Measurements from ENCODE around the gene KBTBD6.
"Not testable (repeated sequence)": the region's sequence is repeated elsewhere in the genome, so short reads cannot be mapped to it uniquely, and the experiment has no call there.

Gene KBTBD6

DNA sequence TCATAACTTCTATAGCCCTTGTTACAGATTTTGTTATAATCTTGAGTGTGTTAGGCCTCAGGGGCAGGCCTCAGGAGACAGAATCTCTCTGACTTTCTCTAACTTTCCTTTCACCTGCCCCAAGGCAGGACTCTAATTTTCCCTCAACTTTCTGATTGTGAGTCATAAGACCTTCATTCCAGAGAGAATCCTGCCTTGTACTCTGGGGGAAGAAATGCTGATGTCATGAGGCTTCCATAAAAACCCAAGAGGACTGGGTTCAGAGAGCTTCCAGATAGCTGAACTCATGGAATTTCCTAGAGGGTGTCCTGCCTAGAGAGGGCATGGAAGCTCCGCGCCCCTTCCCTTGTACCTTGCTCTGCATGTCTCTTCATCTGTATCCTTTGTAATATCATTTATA, 5.3 kb upstream of the KBTBD6 start:
- Histone ChIP-seq H3K4me2 (no peak overlapping the region), H3K27me3 (ENCODE audit: insufficient read depth, low read depth) (no peaks in the 10 kb centered on the region), H4K20me1 (ENCODE audit: insufficient read depth) (no peaks in the 10 kb centered on the region), H3K27ac (no peak overlapping the region), H3K4me3 (IDR thresholded peaks at IDR 0.05; ENCODE audit: insufficient read depth, low read depth, low read length) (no peak overlapping the region), H2AFZ (ENCODE audit: low read depth) (no peak overlapping the region), H3K36me3 (ENCODE audit: insufficient read depth) (no peaks in the 10 kb centered on the region; the same call in 1 of the 2 replicates), H3K4me1 (ENCODE audit: low read depth, poor library complexity, severe bottlenecking) (no peaks in the 10 kb centered on the region), H3K9ac (no peak overlapping the region), H3K79me2 (ENCODE audit: insufficient read depth, low read depth) (no peaks in the 10 kb centered on the region)
- TF ChIP-seq, protein P1, sequence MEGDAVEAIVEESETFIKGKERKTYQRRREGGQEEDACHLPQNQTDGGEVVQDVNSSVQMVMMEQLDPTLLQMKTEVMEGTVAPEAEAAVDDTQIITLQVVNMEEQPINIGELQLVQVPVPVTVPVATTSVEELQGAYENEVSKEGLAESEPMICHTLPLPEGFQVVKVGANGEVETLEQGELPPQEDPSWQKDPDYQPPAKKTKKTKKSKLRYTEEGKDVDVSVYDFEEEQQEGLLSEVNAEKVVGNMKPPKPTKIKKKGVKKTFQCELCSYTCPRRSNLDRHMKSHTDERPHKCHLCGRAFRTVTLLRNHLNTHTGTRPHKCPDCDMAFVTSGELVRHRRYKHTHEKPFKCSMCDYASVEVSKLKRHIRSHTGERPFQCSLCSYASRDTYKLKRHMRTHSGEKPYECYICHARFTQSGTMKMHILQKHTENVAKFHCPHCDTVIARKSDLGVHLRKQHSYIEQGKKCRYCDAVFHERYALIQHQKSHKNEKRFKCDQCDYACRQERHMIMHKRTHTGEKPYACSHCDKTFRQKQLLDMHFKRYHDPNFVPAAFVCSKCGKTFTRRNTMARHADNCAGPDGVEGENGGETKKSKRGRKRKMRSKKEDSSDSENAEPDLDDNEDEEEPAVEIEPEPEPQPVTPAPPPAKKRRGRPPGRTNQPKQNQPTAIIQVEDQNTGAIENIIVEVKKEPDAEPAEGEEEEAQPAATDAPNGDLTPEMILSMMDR (conservative IDR thresholded peaks at IDR 0.05; ENCODE audit: low read depth, low read length), result no peak

DNA sequence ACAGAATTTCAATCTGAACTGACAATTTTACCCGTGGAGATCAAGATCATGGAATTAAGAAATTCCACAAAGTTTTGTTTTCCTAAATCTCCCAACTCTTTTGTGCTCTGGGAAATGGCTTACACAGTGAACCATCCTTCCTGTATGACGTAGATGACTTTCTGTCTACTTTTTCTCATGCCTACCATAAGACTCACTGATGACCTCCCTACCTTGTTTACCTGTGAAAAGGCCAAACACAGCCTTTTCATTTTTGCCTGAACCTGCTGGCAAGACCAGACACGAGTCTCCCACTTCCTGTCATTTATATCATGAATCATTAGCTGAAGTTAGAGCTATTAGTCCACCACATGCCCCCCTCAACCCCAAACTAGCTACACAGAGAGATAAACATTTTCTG, 4.6 kb upstream of the KBTBD6 start:
- H4K20me1 ChIP-seq (ENCODE audit: insufficient read depth), result no peaks in the 10 kb centered on the region
- H3K36me3 ChIP-seq (ENCODE audit: insufficient read depth), result no peaks in the 10 kb centered on the region; the same call in 1 of the 2 replicates
- no peak overlapping the region for H2AFZ ChIP-seq (ENCODE audit: low read depth)
- H3K4me1 ChIP-seq (ENCODE audit: low read depth, poor library complexity, severe bottlenecking), result no peaks in the 10 kb centered on the region
- H3K79me2 ChIP-seq (ENCODE audit: insufficient read depth, low read depth), result no peaks in the 10 kb centered on the region
- no peak overlapping the region for H3K9ac ChIP-seq
- no peak overlapping the region for H3K27ac ChIP-seq
- no peaks in the 10 kb centered on the region for H3K27me3 ChIP-seq (ENCODE audit: insufficient read depth, low read depth)
- no peak overlapping the region for H3K4me2 ChIP-seq
- no peak overlapping the region for H3K4me3 ChIP-seq (IDR thresholded peaks at IDR 0.05; ENCODE audit: insufficient read depth, low read depth, low read length)
- TF ChIP-seq, protein P1 (conservative IDR thresholded peaks at IDR 0.05; ENCODE audit: low read depth, low read length), result no peak

DNA sequence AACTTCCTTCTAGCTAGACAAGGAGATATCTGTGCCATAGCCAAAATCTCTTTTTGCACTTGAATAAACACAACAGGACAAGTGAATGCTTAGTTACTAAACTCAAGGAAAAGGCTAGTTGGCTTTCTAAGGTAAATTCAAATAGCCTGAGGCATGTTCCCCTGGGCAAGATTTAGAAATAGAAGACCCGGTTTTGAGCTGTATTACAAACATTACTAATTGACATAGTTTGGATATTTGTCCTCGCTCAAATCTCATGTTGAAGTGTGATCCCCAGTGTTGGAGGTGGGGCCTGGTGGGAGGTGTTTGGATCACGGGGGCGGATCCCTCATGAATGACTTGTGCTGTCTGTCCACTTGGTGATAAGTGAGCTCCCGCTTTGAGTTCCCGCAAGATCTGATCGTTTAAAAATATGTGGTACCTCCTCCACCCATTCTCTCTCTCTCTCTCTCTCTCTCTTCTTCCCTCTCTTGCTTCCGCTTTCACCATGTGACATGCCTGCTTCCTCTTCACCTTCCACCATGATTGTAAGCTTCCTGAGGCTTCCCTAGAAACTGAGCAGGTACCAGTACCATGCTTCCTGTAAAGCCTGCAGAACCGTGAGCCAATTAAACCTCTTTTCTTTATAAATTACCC, 3.9 kb upstream of the KBTBD6 start:
- H3K79me2 ChIP-seq (ENCODE audit: insufficient read depth, low read depth), result no peaks in the 10 kb centered on the region
- TF ChIP-seq, protein P1 (conservative IDR thresholded peaks at IDR 0.05; ENCODE audit: low read depth, low read length), result no peak
- no peak overlapping the region for H3K9ac ChIP-seq
- H3K4me3 ChIP-seq (IDR thresholded peaks at IDR 0.05; ENCODE audit: insufficient read depth, low read depth, low read length), result no peak overlapping the region
- no peak overlapping the region for H3K4me2 ChIP-seq
- no peaks in the 10 kb centered on the region for H3K27me3 ChIP-seq (ENCODE audit: insufficient read depth, low read depth)
- H3K36me3 ChIP-seq (ENCODE audit: insufficient read depth), result no peaks in the 10 kb centered on the region; the same call in 1 of the 2 replicates
- no peak overlapping the region for H2AFZ ChIP-seq (ENCODE audit: low read depth)
- H4K20me1 ChIP-seq (ENCODE audit: insufficient read depth), result no peaks in the 10 kb centered on the region
- no peak overlapping the region for H3K27ac ChIP-seq
- H3K4me1 ChIP-seq (ENCODE audit: low read depth, poor library complexity, severe bottlenecking), result no peaks in the 10 kb centered on the region

DNA sequence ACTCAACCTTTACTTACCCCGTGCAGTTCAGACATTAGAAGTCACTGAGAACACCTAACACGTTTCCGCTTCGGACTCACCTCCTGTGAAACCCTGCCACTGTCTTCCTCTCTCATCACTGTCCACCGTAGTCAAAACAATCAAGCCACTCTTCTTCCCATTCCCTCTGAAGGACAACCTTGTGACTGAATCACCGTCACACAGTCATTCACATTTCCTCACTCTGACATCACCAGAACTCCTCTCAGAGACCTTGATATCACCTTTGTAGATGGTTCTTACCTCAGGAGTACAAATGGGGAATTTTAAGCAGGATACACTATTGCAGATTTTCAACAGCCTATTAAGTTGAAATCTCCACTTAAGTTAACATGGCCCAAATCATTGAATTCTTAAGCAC, 1.3 kb upstream of the KBTBD6 start:
- no peak overlapping the region for H3K4me3 ChIP-seq (IDR thresholded peaks at IDR 0.05; ENCODE audit: insufficient read depth, low read depth, low read length)

DNA sequence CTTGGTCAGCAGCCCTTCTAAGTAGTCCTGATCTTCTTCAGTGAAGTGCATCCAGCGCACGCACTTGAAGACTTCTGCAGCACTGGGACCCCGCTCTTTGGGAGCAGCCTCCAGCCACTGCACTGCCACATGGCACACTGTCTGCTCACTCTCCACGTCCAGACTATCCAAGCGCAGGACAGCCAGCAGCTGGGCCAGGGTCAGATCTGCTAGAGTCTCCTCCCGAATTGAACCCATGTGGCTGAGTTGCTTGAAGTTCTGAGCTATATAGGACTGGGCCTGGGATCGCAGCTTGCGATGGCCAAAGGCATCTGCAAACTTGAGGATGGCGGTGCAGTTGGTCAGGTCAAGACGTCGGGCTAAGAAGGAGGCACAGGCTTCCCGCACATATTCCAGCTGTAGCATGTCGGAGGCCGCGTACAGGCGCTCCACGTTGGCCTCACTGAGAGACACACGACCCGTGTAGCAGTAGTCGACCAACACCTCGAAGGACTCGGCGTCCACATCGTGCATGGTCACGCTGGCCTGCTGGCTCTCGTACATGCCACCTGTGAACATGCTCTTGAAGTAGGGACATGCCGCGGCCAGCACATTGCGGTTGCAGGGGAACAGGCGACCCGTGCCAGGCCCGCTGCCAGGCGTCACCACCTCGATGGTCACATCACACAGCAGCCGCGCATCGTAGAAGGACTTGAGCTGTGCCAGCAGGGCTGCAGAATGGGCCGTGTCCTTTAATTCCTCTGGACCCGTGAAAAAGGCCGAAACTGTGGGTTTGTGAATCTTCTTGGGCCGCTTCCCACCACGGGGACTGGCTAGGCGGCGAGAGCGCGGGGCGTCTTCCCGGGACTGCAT, 716 bp downstream of the KBTBD6 start:
- Histone ChIP-seq H3K4me2 (peak overlapping the region; percentile 21; the same call in 1 of the 2 replicates), H3K9ac (peak overlapping the region; percentile 56; the same call in 1 of the 2 replicates), H3K79me2 (ENCODE audit: insufficient read depth, low read depth) (peaks cover 12% of the 10 kb centered on the region; the same call in 1 of the 2 replicates), H3K4me1 (ENCODE audit: low read depth, poor library complexity, severe bottlenecking) (peaks cover 14% of the 10 kb centered on the region), H2AFZ (ENCODE audit: low read depth) (peak overlapping the region; percentile 63)
- not testable (repeated sequence) for H3K36me3 ChIP-seq (ENCODE audit: insufficient read depth); H3K4me3 ChIP-seq (IDR thresholded peaks at IDR 0.05; ENCODE audit: insufficient read depth, low read depth, low read length); H3K27me3 ChIP-seq (ENCODE audit: insufficient read depth, low read depth); H4K20me1 ChIP-seq (ENCODE audit: insufficient read depth); H3K27ac ChIP-seq

More for the DNA sequence above, 1.3 kb upstream of the KBTBD6 start:
- Histone ChIP-seq H3K4me1 (ENCODE audit: low read depth, poor library complexity, severe bottlenecking) (peaks cover 14% of the 10 kb centered on the region), H3K27ac (no peak overlapping the region), H3K9ac (no peak overlapping the region), H4K20me1 (ENCODE audit: insufficient read depth) (no peaks in the 10 kb centered on the region), H3K36me3 (ENCODE audit: insufficient read depth) (no peaks in the 10 kb centered on the region), H3K27me3 (ENCODE audit: insufficient read depth, low read depth) (no peaks in the 10 kb centered on the region), H3K79me2 (ENCODE audit: insufficient read depth, low read depth) (peaks cover 10% of the 10 kb centered on the region; the same call in 1 of the 2 replicates), H2AFZ (ENCODE audit: low read depth) (no peak overlapping the region), H3K4me2 (peak overlapping the region; percentile 75; the same call in 1 of the 2 replicates)
- TF ChIP-seq, protein P1 (conservative IDR thresholded peaks at IDR 0.05; ENCODE audit: low read depth, low read length), result no peak

DNA sequence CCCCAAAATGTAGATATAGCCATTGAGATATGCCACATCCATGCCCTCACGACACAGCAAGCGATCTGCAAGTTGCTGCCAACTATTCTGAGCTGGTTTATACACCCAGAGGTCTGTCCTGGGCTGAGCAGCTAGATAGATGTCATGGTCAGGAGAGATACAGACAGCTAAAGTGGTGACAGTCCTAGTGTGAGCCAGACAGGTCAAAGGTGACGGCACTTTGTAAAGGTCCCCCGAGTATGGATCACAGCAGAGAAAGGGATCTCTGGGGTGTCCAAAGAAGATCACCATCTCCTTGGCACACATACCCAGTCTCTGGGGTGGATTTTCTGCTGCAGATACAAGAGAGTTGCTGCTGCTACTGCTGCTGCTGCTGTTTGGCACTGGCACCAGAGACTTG, 1.4 kb downstream of the KBTBD6 start:
- H2AFZ ChIP-seq (ENCODE audit: low read depth); H3K27me3 ChIP-seq (ENCODE audit: insufficient read depth, low read depth); H4K20me1 ChIP-seq (ENCODE audit: insufficient read depth); H3K27ac ChIP-seq; H3K9ac ChIP-seq; H3K4me2 ChIP-seq; H3K4me3 ChIP-seq (IDR thresholded peaks at IDR 0.05; ENCODE audit: insufficient read depth, low read depth, low read length); H3K36me3 ChIP-seq (ENCODE audit: insufficient read depth): not testable (repeated sequence)
- Histone ChIP-seq H3K4me1 (ENCODE audit: low read depth, poor library complexity, severe bottlenecking) (peaks cover 14% of the 10 kb centered on the region), H3K79me2 (ENCODE audit: insufficient read depth, low read depth) (peaks cover 12% of the 10 kb centered on the region; the same call in 1 of the 2 replicates)
